Glomerular endothelial cell (primary cell): ENCODE measurements around the gene WNT3A. TPM values are rescaled to one million over a fixed set of nuclear protein-coding genes. Genes with fewer than 3 reads are reported as not detected.

ENCODE experiments used
- DNase-seq: peaks from one replicate; pipeline ENCODE4 v3.0.0-alpha.2; 2011; ENCODE audit warnings: low read depth, low spot score; ENCODE audit errors: extremely low read depth
- total RNA-seq: library from RNA; depleted of rRNA; stranded (reverse); fragments of >200 nt; gene quantifications from 2 replicates; pipeline ENCODE4 v1.2.3, GENCODE V29; 2015

The WNT3A gene
- total RNA-seq, 1 donor from 2014 or later: not detected

- DNase-seq: no peak
These were observed 103.2 kb downstream of the WNT3A start for GRCh38 chr1:228109962-228110488.

DNA sequence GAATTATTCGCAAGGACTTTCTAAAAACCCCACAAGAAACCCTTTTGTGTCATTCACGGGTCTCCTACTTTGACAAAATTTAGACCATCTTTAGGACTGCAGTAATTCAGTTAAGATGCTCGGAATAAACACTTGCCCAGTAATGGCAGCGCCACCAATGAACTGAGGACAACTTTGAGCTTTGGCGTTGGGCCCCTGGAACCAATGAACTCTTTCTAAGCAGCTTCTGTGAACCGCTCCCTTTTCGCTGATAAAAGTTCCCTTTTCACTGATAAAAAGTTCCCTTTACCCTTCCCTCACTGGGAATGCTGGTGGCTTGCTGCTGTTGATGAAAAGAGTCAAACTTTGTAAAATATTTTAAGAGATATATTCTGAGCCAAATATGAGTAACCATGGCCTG, 103.8 kb downstream of the WNT3A start:
- no peak for DNase-seq

Other genes starting within 250 kb of the WNT3A start
- gene PRSS38, start 191.3 kb upstream of the WNT3A start, total RNA-seq: not detected in 2 replicates
- gene WNT9A, start 59.1 kb upstream of the WNT3A start, total RNA-seq: 2.8 and 3.7 TPM in 2 replicates
- 424 and 563 TPM in 2 replicates for gene ARF1, start 75.7 kb downstream of the WNT3A start, total RNA-seq
- 18.2 and 21.3 TPM in 2 replicates for gene C1orf35, start 96.3 kb downstream of the WNT3A start, total RNA-seq
- gene MRPL55, start 102.3 kb downstream of the WNT3A start, total RNA-seq: 62.3 and 90.3 TPM in 2 replicates
- 312 and 398 TPM in 2 replicates for gene GUK1, start 133.3 kb downstream of the WNT3A start, total RNA-seq
- 0.53 TPM in 1 of 2 replicates, not detected in the other for gene GJC2, start 142.9 kb downstream of the WNT3A start, total RNA-seq
- gene IBA57, start 158.8 kb downstream of the WNT3A start, total RNA-seq: 2.6 and 7.2 TPM in 2 replicates
- gene OBSCN, start 201.0 kb downstream of the WNT3A start, total RNA-seq: 1.5 and 2.9 TPM in 2 replicates